C1 segment of cervical spinal cord (tissue), 14 donors: ENCODE data around the gene IQCB1.
"Not testable (repeated sequence)": the region's sequence is repeated elsewhere in the genome, so short reads cannot be mapped to it uniquely, and the experiment has no call there.

Experiments used
- DNase-seq, 14 donors: peaks; one replicate each; lab custom pipeline; 2025; lab: John Stamatoyannopoulos, UW

The IQCB1 gene

GRCh38 chr3:121748680-121749275 is 86.1 kb downstream of the IQCB1 start:
- peak in 1 of 14 donors; percentile 52 for DNase-seq

- no peak for DNase-seq
Measured at GRCh38 chr3:121747976-121748375, 86.9 kb downstream of the IQCB1 start.

GRCh38 chr3:121743106-121743505 is 91.8 kb downstream of the IQCB1 start:
- DNase-seq = not testable (repeated sequence)

- DNase-seq = no peak
Measured at GRCh38 chr3:121740896-121741295, 94.0 kb downstream of the IQCB1 start.

- no peak for DNase-seq
Measured at GRCh38 chr3:121739902-121740301, 95.0 kb downstream of the IQCB1 start.

GRCh38 chr3:121737644-121738043 is 97.2 kb downstream of the IQCB1 start:
- DNase-seq = no peak

GRCh38 chr3:121736112-121736511 is 98.7 kb downstream of the IQCB1 start:
- no peak for DNase-seq

GRCh38 chr3:121735047-121735696 is 99.7 kb downstream of the IQCB1 start:
- no peak for DNase-seq

- no peak for DNase-seq
Measured at GRCh38 chr3:121730940-121731687, 103.7 kb downstream of the IQCB1 start.

- DNase-seq = no peak
Measured at GRCh38 chr3:121724130-121724529, 110.7 kb downstream of the IQCB1 start.

GRCh38 chr3:121723485-121723884 is 111.4 kb downstream of the IQCB1 start:
- no peak for DNase-seq

GRCh38 chr3:121722411-121722810 is 112.4 kb downstream of the IQCB1 start:
- no peak for DNase-seq

- DNase-seq = no peak
Measured at GRCh38 chr3:121720163-121720562, 114.7 kb downstream of the IQCB1 start.
